Stimulated activated CD4-positive, alpha-beta T cell treated with anti-CD3 and anti-CD28 coated beads, TNF-alpha, amount 100 ng/mL, for 24 hours (primary cell): ENCODE data around the gene HOXA4.

Experiments used
- DNase-seq, 3 experiments: peaks; one replicate each; pipeline ENCODE4 v3.0.0-alpha.2; 2020; ENCODE audit warnings: low read depth in 3 of 3

Gene HOXA4

DNA sequence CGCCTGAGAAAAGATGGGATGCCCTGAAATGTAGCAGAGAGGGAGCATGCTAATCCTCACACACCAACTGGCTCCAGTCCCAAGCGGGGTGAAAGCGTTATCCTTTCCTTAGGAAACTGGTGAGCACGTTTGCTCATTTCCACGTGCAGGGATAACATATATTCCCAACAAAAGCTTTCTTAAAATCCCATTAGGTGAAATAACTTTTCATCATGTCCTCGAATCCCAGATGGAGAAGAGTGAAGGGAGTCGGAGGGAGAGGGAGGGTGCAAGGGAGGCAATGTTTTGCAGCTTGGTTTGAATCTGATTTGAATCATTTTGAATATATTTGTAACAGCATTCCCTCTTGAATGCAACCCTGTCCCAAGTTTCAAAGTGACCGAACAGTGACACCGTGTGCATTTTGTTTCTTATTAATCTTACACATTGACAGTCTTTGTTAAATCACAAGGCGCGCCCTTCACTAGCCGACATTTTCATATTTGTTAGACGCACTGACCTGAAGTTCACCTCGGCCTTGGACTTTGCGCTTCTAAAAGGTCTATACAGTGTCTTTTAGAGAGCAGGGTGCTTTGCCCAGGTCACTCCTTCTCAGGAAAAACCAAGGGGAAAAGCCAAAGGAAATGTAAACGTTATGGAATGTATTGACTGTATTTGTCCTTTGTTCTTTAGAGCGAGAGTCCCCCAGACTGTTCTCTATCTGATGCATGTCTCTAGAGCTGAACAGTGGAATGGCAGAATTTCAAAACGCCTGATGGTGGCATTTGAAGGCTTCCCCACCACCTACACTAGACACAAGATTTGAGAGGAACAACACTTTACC lies 3.1 kb upstream of the HOXA4 start:
- DNase-seq, result no peak

- DNase-seq, result no peak
Measured at GRCh38 chr7:27132978-27133377, 2.4 kb upstream of the HOXA4 start.

- no peak for DNase-seq
Measured at GRCh38 chr7:27132214-27132613, 1.7 kb upstream of the HOXA4 start.

DNA sequence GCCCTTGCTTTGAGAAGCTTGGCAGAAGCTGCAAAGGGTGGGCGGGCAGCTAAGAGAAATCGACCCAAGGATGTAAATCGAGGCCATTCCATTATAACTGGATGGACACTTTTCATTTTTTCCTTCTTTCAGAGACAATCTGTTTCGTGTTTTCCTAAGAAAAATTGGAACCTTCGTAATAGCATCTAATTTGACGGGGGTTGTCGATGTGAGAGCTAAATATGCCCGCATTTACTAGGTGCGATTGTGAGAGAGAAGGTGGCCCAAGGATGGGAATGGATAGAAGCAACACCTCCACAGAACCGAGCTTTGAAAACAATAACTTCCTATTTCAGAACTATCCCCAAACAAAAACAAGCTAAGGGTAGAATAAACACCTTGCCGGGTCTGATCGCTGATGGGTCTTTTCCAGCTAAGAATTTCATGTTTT lies 848 bp upstream of the HOXA4 start:
- no peak for DNase-seq

- DNase-seq, result no peak
Measured at GRCh38 chr7:27129729-27130539, 623 bp downstream of the HOXA4 start.

GRCh38 chr7:27128776-27129728 lies 1.5 kb downstream of the HOXA4 start:
- DNase-seq, result no peak

DNA sequence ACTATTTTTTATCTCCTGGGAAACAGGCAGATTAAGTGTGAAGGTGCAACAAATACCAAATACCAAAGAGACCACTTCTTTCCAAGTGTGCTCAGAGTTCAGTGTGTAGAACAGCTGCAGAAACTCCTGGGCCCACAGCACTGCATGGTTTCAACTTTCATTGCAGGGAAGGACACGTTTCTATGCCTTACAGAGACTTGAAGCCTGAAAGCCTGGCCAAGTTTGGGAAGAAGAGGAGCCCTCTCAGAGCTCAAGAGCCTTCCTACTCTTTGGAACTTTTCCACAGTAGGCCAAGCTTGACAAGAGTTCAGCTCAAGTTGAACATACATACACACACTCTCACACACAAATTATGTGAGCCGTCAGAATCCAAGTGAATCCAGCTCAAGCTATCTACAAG lies 2.5 kb downstream of the HOXA4 start:
- DNase-seq, result no peak

GRCh38 chr7:27126596-27127327 lies 3.8 kb downstream of the HOXA4 start:
- DNase-seq, result no peak

DNA sequence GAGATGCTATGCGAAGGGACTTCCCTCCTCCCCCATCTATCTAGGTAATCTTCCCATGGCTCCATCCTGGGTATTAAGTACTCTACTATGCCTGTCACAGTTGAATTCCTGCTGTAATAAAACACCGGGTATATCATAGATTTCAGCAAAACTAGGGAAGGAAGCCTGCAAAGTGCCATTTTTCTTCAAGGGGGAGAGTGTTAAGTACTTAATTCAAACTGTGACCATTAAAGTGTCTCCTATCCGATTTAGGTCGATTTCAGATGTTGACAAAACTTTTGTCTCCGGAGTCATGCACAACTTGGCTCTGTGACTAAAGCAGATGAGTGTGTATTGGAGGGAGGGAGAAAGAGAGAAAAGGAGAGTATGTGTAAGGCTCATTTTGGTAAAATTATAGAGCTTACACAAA lies 4.6 kb downstream of the HOXA4 start:
- DNase-seq, result no peak

- DNase-seq, result no peak
Measured at GRCh38 chr7:27124902-27125689, 5.5 kb downstream of the HOXA4 start.

GRCh38 chr7:27124096-27124901 lies 6.3 kb downstream of the HOXA4 start:
- no peak for DNase-seq

DNA sequence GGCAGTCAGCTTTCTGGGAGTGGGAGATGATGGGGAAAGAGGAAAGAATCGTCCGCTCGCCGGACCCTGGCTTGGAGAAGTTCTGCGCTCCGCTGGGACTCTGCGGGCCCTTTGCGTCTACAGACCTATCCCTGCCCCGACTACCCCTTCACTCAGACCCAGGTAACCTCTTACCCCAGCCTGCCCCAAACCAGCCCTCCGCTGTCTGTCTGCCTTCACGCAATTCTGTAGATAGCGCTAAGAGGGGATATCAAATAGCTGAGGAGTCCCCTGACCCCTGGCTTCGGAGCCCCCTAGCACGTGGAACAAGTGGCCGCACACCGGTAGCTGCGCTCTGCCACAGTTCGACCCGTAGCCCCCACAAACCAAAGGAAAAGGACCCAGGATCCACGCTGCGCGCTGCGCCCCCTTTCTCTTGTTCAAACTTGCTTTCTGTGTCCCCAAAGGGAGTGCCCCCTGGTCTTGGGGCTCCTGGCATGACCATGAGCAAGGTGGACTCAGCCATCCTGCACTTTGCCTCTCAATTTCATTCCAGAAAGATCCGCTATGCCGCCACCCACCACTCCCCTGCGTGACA lies 7.0 kb downstream of the HOXA4 start:
- DNase-seq, result no peak

GRCh38 chr7:27123007-27123476 lies 7.5 kb downstream of the HOXA4 start:
- DNase-seq, result no peak

DNA sequence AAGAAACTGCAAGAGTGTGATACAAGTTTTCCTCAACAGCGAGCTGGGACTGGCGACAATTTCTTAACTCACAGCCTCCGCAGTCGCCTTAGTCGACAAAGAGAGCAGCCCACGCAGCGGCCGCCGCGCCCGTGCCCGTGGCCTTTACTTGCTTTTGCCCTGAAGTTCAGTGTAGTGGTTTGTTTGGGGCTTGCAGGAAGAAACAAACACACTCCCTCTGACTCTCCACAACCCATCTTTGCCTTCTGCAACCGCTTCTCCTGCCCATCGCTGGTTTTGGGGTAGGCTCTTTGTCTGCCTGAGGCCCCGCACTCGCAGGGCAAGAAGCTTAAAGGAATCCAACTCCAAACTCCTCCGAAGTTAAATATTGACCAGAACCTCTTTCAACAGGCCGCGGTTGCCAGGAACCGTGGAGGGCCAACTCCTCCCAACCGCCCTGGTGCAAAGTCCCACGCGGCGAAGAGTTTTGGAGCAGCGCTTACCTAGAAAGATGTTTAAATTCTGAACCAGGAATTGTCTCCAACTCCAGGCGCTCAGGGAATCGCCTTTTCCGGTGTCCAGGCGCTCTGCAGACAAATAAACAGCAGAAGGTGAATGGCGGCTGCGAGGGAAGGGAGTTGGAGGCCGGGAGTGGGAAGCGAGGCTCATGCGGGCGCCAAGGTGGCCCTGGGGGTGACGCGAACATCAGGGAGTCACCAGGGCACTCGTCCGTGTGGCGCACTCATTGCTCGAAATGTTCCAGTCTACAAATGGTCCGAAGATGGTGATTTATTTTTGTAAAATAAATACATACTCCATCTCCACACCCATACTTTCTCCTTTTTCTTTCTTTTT lies 8.3 kb downstream of the HOXA4 start:
- no peak for DNase-seq

GRCh38 chr7:27121684-27122076 lies 8.9 kb downstream of the HOXA4 start:
- DNase-seq, result no peak

GRCh38 chr7:27119412-27119911 lies 11.1 kb downstream of the HOXA4 start:
- DNase-seq, result no peak

GRCh38 chr7:27118580-27118979 lies 12.0 kb downstream of the HOXA4 start:
- no peak for DNase-seq
